HepG2 (cell line): ENCODE results near the gene FNIP2. TPM values are rescaled to one million over a fixed set of nuclear protein-coding genes. Genes with fewer than 3 reads are reported as not detected.

Source experiments
- ATAC-seq: fragments of 200-7000 bp; cut with Tn5 transposase; 3 replicates; pipeline ENCODE4 v1.9.1; 2020; ENCODE audit warnings: mild to moderate bottlenecking, moderate library complexity
- BruUV-seq: library from RNA; stranded (reverse); fragments of 400-500 nt; replicated peaks from 2 replicates; lab custom pipeline; 2021; lab: Mats Ljungman, UMichigan
- CTCF ChIA-PET: fragments of 300-600 bp; formaldehyde crosslinking; extraction: SDS; loops from one replicate; lab custom pipeline; 2021; ENCODE audit warnings: low total read pairs, inconsistent platforms, low intra/inter-chr PET ratio; lab: Yijun Ruan, JAX
- POLR2A ChIA-PET: fragments of 350-600 bp; sonication (Branson Sonifier 250); formaldehyde crosslinking; loops from one replicate; lab custom pipeline; 2020; ENCODE audit warnings: antibody characterized with exemption, inconsistent platforms; lab: Yijun Ruan, JAX
- DNase-seq: peaks from one replicate; pipeline ENCODE4 v3.0.0-alpha.2; 2015; ENCODE audit warnings: low spot score
- FAIRE-seq: peaks from 3 replicates; lab custom pipeline; 2011; peaks lifted over from hg19 to GRCh38; lab: Jason Lieb, UNC
- H2AFZ ChIP-seq: one replicate; pipeline ENCODE4 v1.6.1; 2011; ENCODE audit warnings: low read length, inconsistent platforms
- H3K27ac ChIP-seq: fragments of 300-600 bp; 3 replicates; pipeline ENCODE4 v1.8.0; 2011; ENCODE audit warnings: mixed run types, mild to moderate bottlenecking, mixed read lengths, low read length, inconsistent platforms; ENCODE audit not compliant: insufficient read depth; ENCODE audit errors: extremely low read length
- H3K27me3 ChIP-seq, 2 experiments: fragments of 200-600 bp in 1 of 2; 2 replicates in 1 of 2; 3 replicates in 1 of 2; pipeline versions ENCODE4 v1.6.0 to v1.8.0; 2011; ENCODE audit warnings: low read length in 2 of 2, mild to moderate bottlenecking in 2 of 2, moderate library complexity in 2 of 2, inconsistent platforms in 1 of 2; ENCODE audit not compliant: insufficient read depth in 2 of 2, control insufficient read depth in 1 of 2
- H3K36me3 ChIP-seq, 2 experiments: fragments of 200-600 bp in 1 of 2; replicated peaks in 1 of 2; 2 replicates in 1 of 2; 3 replicates in 1 of 2; pipeline versions ENCODE4 v1.5.1 to v1.8.0; 2011; ENCODE audit warnings: low read length in 2 of 2, inconsistent platforms in 1 of 2; ENCODE audit not compliant: insufficient read depth in 2 of 2, control insufficient read depth in 1 of 2
- H3K4me1 ChIP-seq: 2 replicates; pipeline ENCODE4 v1.5.1; 2012; ENCODE audit warnings: low read length, inconsistent platforms; ENCODE audit not compliant: insufficient read depth
- H3K4me2 ChIP-seq: 2 replicates; pipeline ENCODE4 v1.6.0; 2011; ENCODE audit warnings: low read depth, low read length, inconsistent platforms
- H3K4me3 ChIP-seq, 3 experiments: fragments of 200-600 bp in 1 of 3; sonication (generic), shearing (Covaris generic) in 1 of 3; replicated peaks in 1 of 3; 2 replicates each; pipeline ENCODE4 v1.5.1; 2011 to 2016; ENCODE audit warnings: low read length in 3 of 3, inconsistent platforms in 2 of 3, low read depth in 2 of 3, mild to moderate bottlenecking in 2 of 3, control low read depth in 1 of 3, mixed read lengths in 1 of 3; ENCODE audit not compliant: insufficient read depth in 1 of 3
- H3K79me2 ChIP-seq: one replicate; pipeline ENCODE4 v1.6.1; 2011; ENCODE audit warnings: low read length, inconsistent platforms; ENCODE audit not compliant: insufficient read depth
- H3K9ac ChIP-seq: 2 replicates; pipeline ENCODE4 v1.6.0; 2011; ENCODE audit warnings: mild to moderate bottlenecking, low read depth, low read length, inconsistent platforms; ENCODE audit not compliant: insufficient read depth
- H3K9me3 ChIP-seq: 2 replicates; pipeline ENCODE4 v1.5.1; 2012; ENCODE audit warnings: mild to moderate bottlenecking, low read length
- H4K20me1 ChIP-seq: 2 replicates; pipeline ENCODE4 v1.6.0; 2011; ENCODE audit warnings: inconsistent platforms, mild to moderate bottlenecking, low read length, moderate library complexity; ENCODE audit not compliant: insufficient read depth
- CC2D1A ChIP-seq: sonication (generic); formaldehyde crosslinking; IDR thresholded peaks from 2 replicates; pipeline ENCODE4 v1.8.1; 2023; ENCODE audit warnings: mild to moderate bottlenecking, missing genetic modification reagents
- NFE2L1 ChIP-seq: sonication (generic); formaldehyde crosslinking; IDR thresholded peaks from 2 replicates; pipeline ENCODE4 v1.4.0; 2020; ENCODE audit warnings: missing genetic modification reagents, mild to moderate bottlenecking, borderline replicate concordance
- TCF12 ChIP-seq, 2 experiments: fragments of 450-650 bp in 1 of 2; sonication (generic) in 1 of 2; formaldehyde crosslinking in 1 of 2; IDR thresholded peaks; 2 replicates each; pipeline versions ENCODE4 v1.6.1 to v1.8.0; 2017 to 2022; ENCODE audit warnings: antibody characterized with exemption in 1 of 2, mild to moderate bottlenecking in 1 of 2, missing genetic modification reagents in 1 of 2, moderate library complexity in 1 of 2
- ZNF468 ChIP-seq: sonication (generic); formaldehyde crosslinking; IDR thresholded peaks from 2 replicates; pipeline ENCODE4 v1.8.0; 2022; ENCODE audit warnings: mild to moderate bottlenecking, moderate library complexity, missing genetic modification reagents
- ZNF670 ChIP-seq: sonication (generic); formaldehyde crosslinking; IDR thresholded peaks from 2 replicates; pipeline ENCODE4 v1.8.0; 2022; ENCODE audit warnings: mild to moderate bottlenecking, missing genetic modification reagents, borderline replicate concordance
- ZNF687 ChIP-seq: sonication (generic); formaldehyde crosslinking; IDR thresholded peaks from 2 replicates; pipeline ENCODE4 v1.5.1; 2020; ENCODE audit warnings: mild to moderate bottlenecking, missing genetic modification reagents, moderate library complexity
- WGBS: methylation state at CpG from one replicate; pipeline ENCODE4 v1.1.6; 2017; ENCODE audit warnings: low lambda C conversion rate; 5-methylcytosine and 5-hydroxymethylcytosine counted together
- in situ Hi-C: cut with HindIII; loops from 2 replicates; pipeline ENCODE4 v1.10.0; 2017; ENCODE audit warnings: low pct_unique_long_range_greater_than_20kb; ENCODE audit not compliant: extremely low pct_ligation_motif_present
- intact Hi-C: fragments of 100-400 bp; cut with micrococcal nuclease; formaldehyde crosslinking; loops from one replicate; pipeline ENCODE4 v1.10.0; 2022; ENCODE audit not compliant: unreplicated experiment
- polyA plus RNA-seq, 8 experiments: library from polyadenylated mRNA; depleted of rRNA in 3 of 8; stranded (reverse) in 7 of 8; unstranded in 1 of 8; fragments of >200 nt; fragmentation: Illumina TruSeq in 4 of 8; extraction: Trizol in 4 of 8; gene quantifications; 2 replicates each; pipeline versions ENCODE4 v1.2.1 to v1.2.3, GENCODE V29; 2011 to 2016; ENCODE audit warnings: low read depth in 4 of 8, missing spikeins in 1 of 8, mixed read lengths in 1 of 8; ENCODE audit not compliant: insufficient read depth in 1 of 8
- total RNA-seq, 5 experiments: library from RNA; depleted of rRNA; stranded (reverse); fragments of >200 nt; fragmentation: Illumina TruSeq; extraction: Trizol; gene quantifications; 2 replicates each; pipeline ENCODE4 v1.2.3, GENCODE V29; 2016; ENCODE audit warnings: low read depth in 1 of 5

The FNIP2 gene
- total and polyA plus RNA-seq, 2 of the 13 experiments (the other 11 are each of a cell fraction or from before 2014, with no cell fraction given): 15.5 to 21.0 TPM

GRCh38 chr4:158823461-158823873 is 54.6 kb downstream of the FNIP2 start:
- in situ Hi-C loops: no loop called here
- H3K4me3 ChIP-seq: no peak overlapping the region
- intact Hi-C loops: no loop called here
- no peak overlapping the region for H3K27ac ChIP-seq
- H3K79me2 ChIP-seq: peaks cover 50% of the 10 kb centered on the region
- no peaks in the 10 kb centered on the region for H3K27me3 ChIP-seq
- no peak overlapping the region for H3K9ac ChIP-seq
- H3K4me1 ChIP-seq: peaks cover 100% of the 10 kb centered on the region
- no peak overlapping the region for H2AFZ ChIP-seq
- H3K36me3 ChIP-seq: peaks cover 1 to 4% of the 10 kb centered on the region in 2 experiments; a peak in 2 of 5 replicates
- POLR2A ChIA-PET: interaction anchor here (0.6 kb wide), 1 partner anchor 18 kb away, joined by 3 read pairs; no protein-coding TSS in a partner anchor
- FAIRE-seq (no peak), ATAC-seq (no peak), DNase-seq (no peak)
- H4K20me1 ChIP-seq: no peaks in the 10 kb centered on the region
- H3K9me3 ChIP-seq: no peaks in the 10 kb centered on the region
- WGBS: 98% methylated on average over 3 of the region's 3 CpGs
- CTCF ChIA-PET: no interaction called here
- no TSS peak for BruUV-seq
- H3K4me2 ChIP-seq: no peak overlapping the region
- TF ChIP-seq ZNF468 (CRISPR knock-in tag): no peak
- no peak for TF ChIP-seq ZNF687 (CRISPR knock-in tag)
- no peak for TF ChIP-seq CC2D1A (CRISPR knock-in tag)
- no peak for TF ChIP-seq ZNF670 (CRISPR knock-in tag)
- TF ChIP-seq TCF12 (IDR thresholded peaks at IDR 0.05): no peak
- no peak for TF ChIP-seq TCF12 (CRISPR knock-in tag; IDR thresholded peaks at IDR 0.05)
- TF ChIP-seq NFE2L1 (CRISPR knock-in tag): no peak
